GM23248 (cell line): ENCODE measurements around the gene DST.

Source experiments
- EZH2 ChIP-seq: fragments of 200-600 bp; sonication (generic); IDR thresholded peaks from 2 replicates; pipeline ENCODE4 v1.6.1; 2018; ENCODE audit warnings: antibody characterized with exemption, mild to moderate bottlenecking; ENCODE audit not compliant: insufficient read depth, poor library complexity, severe bottlenecking
- EZH2phosphoT487 ChIP-seq: fragments of 200-600 bp; sonication (generic); IDR thresholded peaks from 2 replicates; pipeline ENCODE4 v1.6.1; 2018; ENCODE audit warnings: antibody characterized with exemption, moderate library complexity, mild to moderate bottlenecking, low read depth; ENCODE audit not compliant: insufficient read depth

GRCh38 chr6:56556751-56557540 lies 85.7 kb downstream of the DST start:
- TF ChIP-seq EZH2, result no peak
- no peak for TF ChIP-seq EZH2phosphoT487
